Renal pelvis (tissue), 12 donors: Measurements from ENCODE around the gene KANK4. TPM values are rescaled to one million over a fixed set of nuclear protein-coding genes. Genes with fewer than 3 reads are reported as not detected.

Experiments used
- DNase-seq: peaks from one replicate; pipeline ENCODE4 v3.0.0-alpha.2; 2013
- long read RNA-seq, 16 experiments: transcript quantifications; one replicate each; lab custom pipeline, GENCODE V29; 2026
- polyA plus RNA-seq, 3 donors: library from polyadenylated mRNA; unstranded; fragments of 120-200 nt; gene quantifications; one replicate each; pipeline ENCODE4 v1.2.1, GENCODE V29; 2013; ENCODE audit not compliant: insufficient read length in 3 of 3

KANK4 gene
- polyA plus RNA-seq, result 10 to 100 TPM; 17.8 to 24.1 (median 22.1) TPM
- long read RNA-seq, donor 1, full-length matches to known transcripts, result 1 of 1 reads
- long read RNA-seq, donor 1, partial matches to known transcripts, result 0 of 1 reads
- long read RNA-seq, donor 1, other reads (novel, unspliced or antisense), result 0 of 1 reads
- long read RNA-seq, donor 2, full-length matches to known transcripts, result 5 of 5 reads
- long read RNA-seq, donor 2, partial matches to known transcripts, result 0 of 5 reads
- long read RNA-seq, donor 2, other reads (novel, unspliced or antisense), result 0 of 5 reads
- long read RNA-seq, donor 3, full-length matches to known transcripts, result 1 of 1 reads
- long read RNA-seq, donor 3, partial matches to known transcripts, result 0 of 1 reads
- long read RNA-seq, donor 3, other reads (novel, unspliced or antisense), result 0 of 1 reads
- long read RNA-seq, donor 4, full-length matches to known transcripts, result 1 of 1 reads
- long read RNA-seq, donor 4, partial matches to known transcripts, result 0 of 1 reads
- long read RNA-seq, donor 4, other reads (novel, unspliced or antisense), result 0 of 1 reads
- long read RNA-seq, donor 5, partial matches to known transcripts, result 0 of 1 reads
- long read RNA-seq, donor 5, other reads (novel, unspliced or antisense), result 0 of 1 reads
- long read RNA-seq, donor 6, partial matches to known transcripts, result 12 of 12 reads
- long read RNA-seq, donor 6, other reads (novel, unspliced or antisense), result 0 of 12 reads
- long read RNA-seq, donor 7, full-length matches to known transcripts, result 2 of 2 reads
- long read RNA-seq, donor 7, partial matches to known transcripts, result 0 of 2 reads
- long read RNA-seq, donor 7, other reads (novel, unspliced or antisense), result 0 of 2 reads
- long read RNA-seq, donor 8, partial matches to known transcripts, result 8 of 9 reads
- long read RNA-seq, donor 8, other reads (novel, unspliced or antisense), result 0 of 9 reads
- long read RNA-seq, donor 9, full-length matches to known transcripts, result 5 of 18 reads
- long read RNA-seq, donor 9, partial matches to known transcripts, result 13 of 18 reads
- long read RNA-seq, donor 9, other reads (novel, unspliced or antisense), result 0 of 18 reads
- long read RNA-seq, donor 10, partial matches to known transcripts, result 0 of 1 reads
- long read RNA-seq, donor 10, other reads (novel, unspliced or antisense), result 0 of 1 reads
- long read RNA-seq, donor 11, full-length matches to known transcripts, result 3 of 3 reads
- long read RNA-seq, donor 11, partial matches to known transcripts, result 0 of 3 reads
- long read RNA-seq, donor 11, other reads (novel, unspliced or antisense), result 0 of 3 reads
- long read RNA-seq, donor 12, full-length matches to known transcripts, result 2 of 9 reads
- long read RNA-seq, donor 12, partial matches to known transcripts, result 7 of 9 reads
- long read RNA-seq, donor 12, other reads (novel, unspliced or antisense), result 0 of 9 reads
- long read RNA-seq, donor 13, full-length matches to known transcripts, result 1 of 19 reads
- long read RNA-seq, donor 13, partial matches to known transcripts, result 18 of 19 reads
- long read RNA-seq, donor 13, other reads (novel, unspliced or antisense), result 0 of 19 reads
- long read RNA-seq, donor 14, result 0 reads
- long read RNA-seq, donor 15, full-length matches to known transcripts, result 4 of 16 reads
- long read RNA-seq, donor 15, partial matches to known transcripts, result 12 of 16 reads
- long read RNA-seq, donor 15, other reads (novel, unspliced or antisense), result 0 of 16 reads
- long read RNA-seq, donor 16, partial matches to known transcripts, result 37 of 38 reads
- long read RNA-seq, donor 16, other reads (novel, unspliced or antisense), result 0 of 38 reads

- no peak for DNase-seq
Observed at GRCh38 chr1:62318756-62319544, at the start of gene KANK4. Gene KANK4 (minus strand): TSS chr1:62319434. CDS start chr1:62281564, 37,870 bp downstream.

GRCh38 chr1:62368989-62369388 is 49.8 kb upstream of the KANK4 start:
- no peak for DNase-seq

GRCh38 chr1:62367005-62367557 is 47.8 kb upstream of the KANK4 start:
- no peak for DNase-seq

GRCh38 chr1:62364721-62365120 is 45.5 kb upstream of the KANK4 start:
- no peak for DNase-seq

GRCh38 chr1:62362926-62363325 is 43.7 kb upstream of the KANK4 start:
- DNase-seq, result no peak

- DNase-seq, result no peak
Observed at GRCh38 chr1:62362061-62362917, 43.1 kb upstream of the KANK4 start.

- DNase-seq, result no peak
Observed at GRCh38 chr1:62361431-62361830, 42.2 kb upstream of the KANK4 start.

- peak; percentile 40 for DNase-seq
Observed at GRCh38 chr1:62358665-62359373, 39.6 kb upstream of the KANK4 start.

GRCh38 chr1:62357916-62358315 is 38.7 kb upstream of the KANK4 start:
- DNase-seq, result no peak

- DNase-seq, result no peak
Observed at GRCh38 chr1:62356257-62356835, 37.1 kb upstream of the KANK4 start.

- DNase-seq, result no peak
Observed at GRCh38 chr1:62355095-62355494, 35.9 kb upstream of the KANK4 start.

- no peak for DNase-seq
Observed at GRCh38 chr1:62353853-62354252, 34.6 kb upstream of the KANK4 start.

GRCh38 chr1:62352387-62352786 is 33.2 kb upstream of the KANK4 start:
- DNase-seq, result no peak

- DNase-seq, result no peak
Observed at GRCh38 chr1:62349470-62350233, 30.4 kb upstream of the KANK4 start.

GRCh38 chr1:62346886-62347285 is 27.7 kb upstream of the KANK4 start:
- no peak for DNase-seq

GRCh38 chr1:62343911-62344310 is 24.7 kb upstream of the KANK4 start:
- no peak for DNase-seq

- DNase-seq, result no peak
Observed at GRCh38 chr1:62342270-62342669, 23.0 kb upstream of the KANK4 start.
